Stimulated activated CD8-positive, alpha-beta memory T cell treated with anti-CD3 and anti-CD28 coated beads, Interleukin-7, amount 100 ng/mL, for 1 hour (primary cell): Measurements from ENCODE around the gene PRSS33.

Experiments
- DNase-seq, 2 donors: peaks; one replicate each; pipeline ENCODE4 v3.0.0-alpha.2; 2020; ENCODE audit warnings: low read depth in 2 of 2

Gene PRSS33

DNA sequence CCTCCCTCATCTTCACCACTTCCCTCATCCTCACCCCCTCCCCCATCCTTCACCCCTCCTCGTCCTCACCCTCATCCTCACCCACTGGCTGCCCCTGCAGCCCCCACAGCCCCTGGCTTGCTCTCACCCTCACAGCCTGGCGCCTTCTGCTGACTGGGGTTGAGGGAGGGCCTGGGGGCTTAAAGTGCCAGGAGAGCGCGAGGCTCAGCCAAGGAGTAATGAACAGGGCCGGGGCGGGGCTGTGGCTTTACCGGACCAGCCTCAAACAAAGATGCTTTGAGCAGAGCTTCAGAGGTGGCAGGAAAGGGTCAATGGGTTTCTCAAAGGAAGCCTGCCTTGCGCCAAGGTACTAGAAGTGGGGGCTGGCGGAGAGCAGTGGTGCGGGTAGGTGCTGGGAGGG is at the start of gene PRSS33:
PRSS33 (minus strand) TSS at position 155 of the 400 bp plus-strand sequence. CDS start 1,013 bp downstream, outside the sequence.
- no peak for DNase-seq

- DNase-seq = no peak
Measured at GRCh38 chr16:2836646-2837508, 49.5 kb upstream of the PRSS33 start.

- DNase-seq = no peak
Measured at GRCh38 chr16:2835638-2836493, 48.5 kb upstream of the PRSS33 start.

DNA sequence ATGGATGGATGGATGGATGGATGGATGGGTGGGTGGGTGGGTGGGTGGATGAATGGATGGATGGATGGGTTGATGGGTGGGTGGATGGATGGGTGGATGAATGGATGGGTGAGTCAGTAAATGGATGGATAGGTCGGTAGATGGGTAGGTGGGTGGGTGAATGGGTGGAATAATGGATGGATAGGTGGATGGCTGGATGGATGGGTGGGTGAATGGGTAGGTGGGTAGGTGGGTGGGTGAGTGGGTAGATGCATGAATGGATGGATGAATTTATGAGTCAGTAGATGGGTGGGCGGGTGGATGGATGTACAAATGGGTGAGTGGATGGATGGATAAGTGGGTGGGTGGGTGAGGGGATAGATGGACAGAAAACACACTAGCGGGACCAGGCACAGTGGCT is 47.6 kb upstream of the PRSS33 start:
- DNase-seq = no peak

- DNase-seq = no peak
Measured at GRCh38 chr16:2833776-2834175, 46.4 kb upstream of the PRSS33 start.

- no peak for DNase-seq
Measured at GRCh38 chr16:2831203-2831602, 43.8 kb upstream of the PRSS33 start.

DNA sequence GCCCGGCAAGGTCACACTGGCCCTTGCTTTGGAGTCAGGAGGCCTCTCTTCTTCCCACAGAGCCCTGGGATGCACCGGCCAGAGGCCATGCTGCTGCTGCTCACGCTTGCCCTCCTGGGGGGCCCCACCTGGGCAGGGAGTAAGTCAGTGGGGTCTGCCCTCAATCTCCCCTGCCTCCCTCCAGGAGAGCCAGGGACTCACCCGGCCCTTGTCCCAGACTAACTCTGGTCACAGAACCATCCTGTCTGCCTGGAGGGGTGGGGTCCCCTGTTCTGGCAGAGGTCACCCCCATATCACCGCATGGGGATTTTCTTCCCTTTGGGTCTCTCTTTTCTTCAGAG is 43.0 kb upstream of the PRSS33 start:
- no peak for DNase-seq

DNA sequence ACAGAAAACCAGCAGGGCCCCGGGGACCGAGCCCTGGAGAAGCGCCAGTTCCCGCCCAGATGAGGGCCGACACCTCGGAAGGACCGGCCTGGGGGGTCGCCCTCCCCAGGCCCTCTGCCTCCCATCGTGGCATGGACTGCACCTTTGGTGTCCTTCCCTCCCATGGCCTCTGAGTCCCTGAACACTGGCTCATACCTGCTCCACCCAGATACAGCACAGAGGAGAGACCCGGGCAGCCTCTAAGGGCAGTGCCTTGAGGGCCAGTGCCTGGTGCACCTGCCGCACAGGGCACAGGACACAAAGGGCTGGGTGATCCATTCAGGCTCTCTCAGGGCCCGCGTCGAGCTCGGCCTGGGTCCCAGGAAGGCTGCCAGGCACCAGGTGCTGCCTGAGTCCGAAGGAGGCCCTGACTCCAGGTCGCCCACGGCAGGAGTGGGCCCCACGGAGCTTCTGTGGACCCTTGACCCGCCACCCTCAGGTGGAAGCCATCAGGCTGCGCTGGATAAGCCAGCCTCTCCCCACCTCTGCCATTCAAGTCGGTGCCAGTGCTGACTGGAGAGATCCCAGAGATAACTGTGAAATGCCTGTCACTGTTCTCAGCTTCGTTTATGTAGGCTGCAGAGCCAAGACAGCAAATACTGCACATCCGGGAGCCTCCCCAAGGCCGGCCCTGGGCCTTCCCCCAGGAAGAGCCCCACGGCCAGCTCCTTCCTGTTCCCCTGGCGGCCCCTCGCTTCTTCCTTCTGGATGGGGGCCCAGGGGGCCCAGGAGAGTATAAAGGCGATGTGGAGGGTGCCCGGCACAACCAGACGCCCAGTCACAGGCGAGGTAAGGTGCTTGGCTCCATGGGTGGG is 42.4 kb upstream of the PRSS33 start, which contains the start of gene ZG16B:
ZG16B (plus strand) TSS at position 803 of the 854 bp plus-strand sequence. CDS start 139 bp downstream, outside the sequence.
- no peak for DNase-seq

DNA sequence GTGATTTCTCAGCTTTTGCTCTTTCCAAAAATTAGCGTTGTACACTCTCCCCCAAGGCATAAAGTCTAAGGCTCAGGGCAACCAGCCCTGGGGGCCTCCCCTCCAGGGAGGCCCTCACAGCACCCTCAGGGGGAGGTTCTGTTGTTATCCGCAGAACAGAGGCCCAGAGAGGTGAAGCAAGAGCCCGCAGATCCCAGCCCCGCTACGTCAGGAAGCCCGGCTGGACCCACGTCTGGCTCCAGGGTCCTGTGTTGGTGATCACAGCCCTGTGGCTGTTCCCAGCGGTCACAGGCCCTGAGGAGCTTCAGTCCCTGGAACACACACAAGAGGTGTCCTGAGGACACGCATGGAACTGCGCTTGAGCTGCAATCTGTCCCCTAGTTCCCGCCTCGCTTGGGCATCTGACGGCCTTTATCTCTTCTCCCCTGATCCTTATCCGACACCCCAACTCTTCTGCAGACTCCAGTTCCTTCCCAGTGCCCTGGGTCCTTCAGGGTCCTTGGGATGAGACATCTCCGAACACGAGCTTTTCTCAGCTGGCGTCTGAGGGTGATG is 41.6 kb upstream of the PRSS33 start:
- no peak for DNase-seq

GRCh38 chr16:2828521-2828840 is 41.1 kb upstream of the PRSS33 start:
- DNase-seq = no peak

GRCh38 chr16:2827831-2828520 is 40.6 kb upstream of the PRSS33 start:
- no peak for DNase-seq

DNA sequence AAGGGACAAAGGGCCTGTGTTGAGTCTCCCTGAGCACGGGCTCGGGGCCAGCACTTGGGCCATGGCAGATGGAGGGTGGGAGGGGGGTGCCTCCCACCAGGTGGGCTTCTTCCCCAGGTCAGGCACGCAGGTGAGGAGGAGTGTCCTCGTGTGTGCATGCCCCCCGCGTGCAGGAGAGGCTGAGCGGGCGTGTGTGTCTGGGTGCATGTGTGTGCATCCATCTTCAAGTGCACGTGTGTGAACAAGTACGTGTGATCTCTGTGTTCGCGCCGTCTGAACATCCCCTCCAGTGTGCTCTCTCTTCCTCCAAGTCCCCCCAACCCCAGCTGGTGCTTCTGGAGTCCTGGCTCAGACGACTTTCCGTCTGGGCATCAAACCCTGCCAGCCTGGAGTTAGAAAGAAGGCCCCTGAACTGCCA is 40.0 kb upstream of the PRSS33 start:
- no peak for DNase-seq

DNA sequence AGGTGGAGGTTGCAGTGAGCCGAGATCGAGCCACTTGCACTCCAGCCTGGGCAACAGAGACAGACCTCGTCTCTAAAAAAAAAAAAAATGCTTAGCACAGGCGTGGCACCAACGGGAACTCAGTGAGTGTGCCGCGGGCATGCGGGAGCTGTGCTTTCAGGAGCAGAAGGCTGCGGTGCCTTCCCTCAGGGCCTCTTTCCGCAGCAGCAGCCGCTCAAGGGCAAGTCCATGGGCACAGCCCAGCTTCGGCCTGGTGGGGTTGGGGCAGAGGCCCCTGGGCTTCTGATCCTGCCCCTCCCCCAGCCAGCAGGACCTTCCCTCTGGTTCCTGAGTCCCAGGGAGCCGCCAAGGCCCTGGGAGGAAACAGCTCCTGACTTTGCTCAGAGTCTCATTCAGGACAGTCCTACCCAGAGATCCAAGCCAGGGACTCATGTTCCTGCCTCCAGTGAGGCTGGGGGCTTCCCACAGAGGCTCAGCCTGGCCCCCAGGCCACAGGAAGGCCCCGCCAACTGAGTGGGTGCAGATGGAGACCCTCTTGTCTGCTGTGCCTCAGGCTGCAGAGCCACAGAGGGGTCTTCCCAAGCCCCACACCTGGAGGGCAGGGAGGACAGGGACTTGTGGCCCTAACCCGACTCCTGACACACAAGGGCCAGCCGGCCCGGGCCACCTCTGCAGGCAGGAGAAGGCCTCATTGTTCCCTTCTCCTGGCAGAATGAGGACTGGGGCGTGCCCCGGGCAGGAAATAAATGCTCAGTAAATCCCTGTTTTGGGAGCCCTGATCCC is 39.4 kb upstream of the PRSS33 start:
- no peak for DNase-seq

- no peak for DNase-seq
Measured at GRCh38 chr16:2825906-2826305, 38.5 kb upstream of the PRSS33 start.

DNA sequence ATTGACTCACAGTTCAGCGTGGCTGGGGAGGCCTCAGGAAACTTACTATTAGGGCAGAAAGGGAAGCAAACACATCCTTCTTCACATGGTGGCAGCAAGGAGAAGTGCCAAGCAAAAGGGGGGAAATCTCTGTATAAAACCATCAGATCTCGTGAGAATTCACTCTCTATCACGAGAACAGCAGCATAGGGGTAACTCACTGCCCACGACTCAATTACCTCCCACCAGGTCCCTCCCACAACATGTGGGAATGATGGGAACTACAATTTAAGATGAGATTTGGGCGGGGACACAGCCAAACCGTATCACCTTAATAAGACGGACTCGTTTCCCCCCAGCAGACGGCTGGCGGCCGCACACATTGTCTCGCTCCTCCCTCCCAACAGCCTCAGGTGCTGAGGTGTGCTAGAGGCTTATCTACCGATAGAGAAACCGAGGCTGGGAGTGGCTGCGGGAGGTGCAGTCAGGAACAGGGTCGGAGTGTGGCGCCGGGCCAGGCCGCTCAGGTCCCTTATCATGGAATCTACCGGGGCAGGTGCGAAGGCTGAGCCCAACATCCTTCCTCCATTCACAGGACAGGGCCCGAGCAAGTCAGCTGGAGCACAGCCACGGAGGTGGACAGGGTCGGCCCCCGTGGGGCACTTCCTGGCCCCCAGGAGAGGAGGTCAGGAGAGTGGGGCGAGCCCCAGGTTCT is 37.8 kb upstream of the PRSS33 start:
- no peak for DNase-seq

- no peak for DNase-seq
Measured at GRCh38 chr16:2824626-2825025, 37.3 kb upstream of the PRSS33 start.

- no peak for DNase-seq
Measured at GRCh38 chr16:2822496-2822895, 35.1 kb upstream of the PRSS33 start.

DNA sequence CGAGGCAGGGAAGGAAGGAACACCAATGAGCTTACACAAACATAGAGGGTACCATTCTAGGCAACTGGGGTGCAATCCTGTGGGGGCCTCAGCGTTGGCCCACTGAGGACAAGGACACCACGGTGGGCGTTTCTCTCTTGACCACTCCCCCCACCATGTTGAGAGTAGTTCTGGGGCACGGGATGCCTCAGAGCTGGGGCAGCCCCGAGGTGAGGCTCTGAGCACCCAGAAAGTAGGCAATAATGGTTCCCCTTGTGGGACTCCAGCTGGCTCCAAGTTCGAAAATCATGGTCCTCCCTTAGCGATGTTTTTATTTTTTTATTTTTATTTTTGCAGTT is 34.8 kb upstream of the PRSS33 start:
- no peak for DNase-seq

DNA sequence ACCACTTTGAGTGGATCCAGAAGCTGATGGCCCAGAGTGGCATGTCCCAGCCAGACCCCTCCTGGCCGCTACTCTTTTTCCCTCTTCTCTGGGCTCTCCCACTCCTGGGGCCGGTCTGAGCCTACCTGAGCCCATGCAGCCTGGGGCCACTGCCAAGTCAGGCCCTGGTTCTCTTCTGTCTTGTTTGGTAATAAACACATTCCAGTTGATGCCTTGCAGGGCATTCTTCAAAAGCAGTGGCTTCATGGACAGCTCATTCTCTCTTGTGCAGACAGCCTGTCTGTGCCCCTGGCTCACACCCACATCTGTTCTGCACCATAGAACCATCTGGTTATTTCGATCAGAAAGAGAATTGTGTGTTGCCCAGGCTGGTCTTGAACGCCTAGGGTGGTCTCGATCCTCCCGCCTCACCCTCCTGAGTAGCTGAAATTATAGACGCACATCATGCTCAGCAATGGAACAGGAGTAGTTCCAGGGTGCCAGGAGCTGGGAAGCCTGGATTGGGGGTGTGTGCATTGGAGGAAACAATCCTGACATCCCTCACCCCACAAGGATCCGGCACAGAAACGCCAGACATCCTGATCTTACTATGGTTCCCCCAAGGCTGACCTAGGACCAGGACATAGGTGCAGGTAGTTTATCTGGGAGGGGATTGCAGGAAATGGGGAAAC is 34.3 kb upstream of the PRSS33 start:
- no peak for DNase-seq
